Measurements from ENCODE around the gene TMEM86B. TPM values are rescaled to one million over a fixed set of nuclear protein-coding genes. Genes with fewer than 3 reads are reported as not detected.

Gene TMEM86B
- total RNA-seq, 1 donor from 2014 or later, result 8.3 TPM

- Mint-ChIP-seq H3K9me3 (peaks cover 9% of the 10 kb centered on the region), H3K36me3 (ENCODE audit: low read depth) (peaks cover 12% of the 10 kb centered on the region), H3K27ac (no peak overlapping the region), H3K27me3 (ENCODE audit: insufficient read depth) (no peaks in the 10 kb centered on the region), H3K4me1 (ENCODE audit: low read depth) (peaks cover 4% of the 10 kb centered on the region), H3K4me3 (no peak overlapping the region)
- intact Hi-C loops (cut with micrococcal nuclease), result no loop called here
- no peak for DNase-seq (ENCODE audit: low spot score)
Measured at GRCh38 chr19:55265173-55265572, 36.6 kb upstream of the TMEM86B start.

- Mint-ChIP-seq H3K4me1 (ENCODE audit: low read depth) (peaks cover 8% of the 10 kb centered on the region), H3K27me3 (ENCODE audit: insufficient read depth) (no peaks in the 10 kb centered on the region), H3K9me3 (peaks cover 9% of the 10 kb centered on the region), H3K36me3 (ENCODE audit: low read depth) (peaks cover 12% of the 10 kb centered on the region), H3K27ac (no peak overlapping the region), H3K4me3 (no peak overlapping the region)
- intact Hi-C loops (cut with micrococcal nuclease), result no loop called here
- no peak for DNase-seq (ENCODE audit: low spot score)
Measured at GRCh38 chr19:55264531-55264930, 36.0 kb upstream of the TMEM86B start.

GRCh38 chr19:55262359-55262758 lies 33.8 kb upstream of the TMEM86B start:
- Mint-ChIP-seq H3K4me3 (no peak overlapping the region), H3K36me3 (ENCODE audit: low read depth) (peaks cover 12% of the 10 kb centered on the region), H3K9me3 (peaks cover 9% of the 10 kb centered on the region), H3K4me1 (ENCODE audit: low read depth) (peaks cover 15% of the 10 kb centered on the region), H3K27me3 (ENCODE audit: insufficient read depth) (no peaks in the 10 kb centered on the region), H3K27ac (no peak overlapping the region)
- intact Hi-C loops (cut with micrococcal nuclease), result no loop called here
- no peak for DNase-seq (ENCODE audit: low spot score)

- Mint-ChIP-seq H3K27me3 (ENCODE audit: insufficient read depth) (no peaks in the 10 kb centered on the region), H3K27ac (no peak overlapping the region), H3K9me3 (peaks cover 7% of the 10 kb centered on the region), H3K36me3 (ENCODE audit: low read depth) (peaks cover 14% of the 10 kb centered on the region), H3K4me3 (no peak overlapping the region), H3K4me1 (ENCODE audit: low read depth) (peaks cover 21% of the 10 kb centered on the region)
- no peak for DNase-seq (ENCODE audit: low spot score)
- intact Hi-C loops (cut with micrococcal nuclease), result no loop called here
Measured at GRCh38 chr19:55261671-55262126, 33.1 kb upstream of the TMEM86B start.

GRCh38 chr19:55259540-55260210 lies 31.1 kb upstream of the TMEM86B start:
- intact Hi-C loops (cut with micrococcal nuclease), result loop anchor here (1.0 to 10.0 kb wide), 18 partner anchors 21 to 795 kb away; partner anchors contain the start of genes FIZ1, HSPBP1, KMT5C and PPP1R12C
- Mint-ChIP-seq H3K9me3 (no peaks in the 10 kb centered on the region), H3K27me3 (ENCODE audit: insufficient read depth) (no peaks in the 10 kb centered on the region), H3K4me1 (ENCODE audit: low read depth) (peaks cover 40% of the 10 kb centered on the region), H3K27ac (peak overlapping the region; percentile 98), H3K4me3 (peak overlapping the region; percentile 84), H3K36me3 (ENCODE audit: low read depth) (peaks cover 23% of the 10 kb centered on the region)
- DNase-seq (ENCODE audit: low spot score), result no peak

GRCh38 chr19:55258828-55259539 lies 30.4 kb upstream of the TMEM86B start, which contains the start of gene PPP6R1:
PPP6R1 (minus strand) TSS chr19:55259017; CDS start chr19:55247103, 11,914 bp downstream.
- Mint-ChIP-seq H3K4me3 (peak within 1 kb of the TSS; percentile 96), H3K36me3 (ENCODE audit: low read depth) (peaks cover 23% of the 10 kb centered on the region), H3K4me1 (ENCODE audit: low read depth) (peaks cover 46% of the 10 kb centered on the region), H3K9me3 (no peaks in the 10 kb centered on the region), H3K27me3 (ENCODE audit: insufficient read depth) (no peaks in the 10 kb centered on the region), H3K27ac (peak within 1 kb of the TSS; percentile 98)
- intact Hi-C loops (cut with micrococcal nuclease), result loop anchor here (1.0 to 10.0 kb wide), 18 partner anchors 21 to 795 kb away; partner anchors contain the start of genes FIZ1, HSPBP1, KMT5C and PPP1R12C
- DNase-seq (ENCODE audit: low spot score), result peak; percentile 93

GRCh38 chr19:55258476-55258827 lies 29.9 kb upstream of the TMEM86B start:
- peak; percentile 41 for DNase-seq (ENCODE audit: low spot score)
- H3K4me1 Mint-ChIP-seq (ENCODE audit: low read depth), result peaks cover 52% of the 10 kb centered on the region
- no peak overlapping the region for H3K27ac Mint-ChIP-seq

GRCh38 chr19:55257461-55258420 lies 29.2 kb upstream of the TMEM86B start:
- DNase-seq (ENCODE audit: low spot score), result peak; percentile 11
- H3K36me3 Mint-ChIP-seq (ENCODE audit: low read depth), result peaks cover 21% of the 10 kb centered on the region
- intact Hi-C loops (cut with micrococcal nuclease), result loop anchor here (5.0 to 10.0 kb wide), 4 partner anchors 35 to 385 kb away; partner anchors contain the start of genes ZNF579, ZNF580 and ZNF581
- H3K9me3 Mint-ChIP-seq, result no peaks in the 10 kb centered on the region
- H3K4me1 Mint-ChIP-seq (ENCODE audit: low read depth), result peaks cover 59% of the 10 kb centered on the region
- peak overlapping the region; percentile 96 for H3K4me3 Mint-ChIP-seq
- H3K27ac Mint-ChIP-seq, result peak overlapping the region; percentile 95
- H3K27me3 Mint-ChIP-seq (ENCODE audit: insufficient read depth), result no peaks in the 10 kb centered on the region

More at GRCh38 chr19:55258476-55258827, 29.9 kb upstream of the TMEM86B start:
- Mint-ChIP-seq H3K4me3 (peak overlapping the region; percentile 84), H3K36me3 (ENCODE audit: low read depth) (peaks cover 23% of the 10 kb centered on the region), H3K9me3 (no peaks in the 10 kb centered on the region), H3K27me3 (ENCODE audit: insufficient read depth) (no peaks in the 10 kb centered on the region)
- intact Hi-C loops (cut with micrococcal nuclease), result loop anchor here (5.0 to 10.0 kb wide), 4 partner anchors 34 to 384 kb away; partner anchors contain the start of genes ZNF579, ZNF580 and ZNF581

- Mint-ChIP-seq H3K27me3 (ENCODE audit: insufficient read depth) (no peaks in the 10 kb centered on the region), H3K4me1 (ENCODE audit: low read depth) (peaks cover 68% of the 10 kb centered on the region), H3K4me3 (peak overlapping the region; percentile 96), H3K9me3 (no peaks in the 10 kb centered on the region), H3K36me3 (ENCODE audit: low read depth) (peaks cover 20% of the 10 kb centered on the region), H3K27ac (peak overlapping the region; percentile 95)
- peak; percentile 4 for DNase-seq (ENCODE audit: low spot score)
- intact Hi-C loops (cut with micrococcal nuclease), result loop anchor here (5.0 to 10.0 kb wide), 4 partner anchors 35 to 385 kb away; partner anchors contain the start of genes ZNF579, ZNF580 and ZNF581
Measured at GRCh38 chr19:55256562-55257460, 28.2 kb upstream of the TMEM86B start.

GRCh38 chr19:55255618-55256423 lies 27.3 kb upstream of the TMEM86B start:
- peak; percentile 29 for DNase-seq (ENCODE audit: low spot score)
- peaks cover 78% of the 10 kb centered on the region for H3K4me1 Mint-ChIP-seq (ENCODE audit: low read depth)
- intact Hi-C loops (cut with micrococcal nuclease), result loop anchor here (2.0 to 10.0 kb wide), 5 partner anchors 36 to 386 kb away; partner anchors contain the start of genes DNAAF3, ZNF579, ZNF580 and ZNF581
- peaks cover 29% of the 10 kb centered on the region for H3K36me3 Mint-ChIP-seq (ENCODE audit: low read depth)
- peak overlapping the region; percentile 95 for H3K27ac Mint-ChIP-seq
- no peaks in the 10 kb centered on the region for H3K9me3 Mint-ChIP-seq
- no peaks in the 10 kb centered on the region for H3K27me3 Mint-ChIP-seq (ENCODE audit: insufficient read depth)
- H3K4me3 Mint-ChIP-seq, result peak overlapping the region; percentile 96

GRCh38 chr19:55254625-55254977 lies 26.0 kb upstream of the TMEM86B start:
- intact Hi-C loops (cut with micrococcal nuclease), result loop anchor here (1.0 to 10.0 kb wide), 3 partner anchors 26 to 170 kb away; partner anchors contain the start of genes DNAAF3 and HSPBP1
- Mint-ChIP-seq H3K36me3 (ENCODE audit: low read depth) (peaks cover 31% of the 10 kb centered on the region), H3K4me3 (peak overlapping the region; percentile 96), H3K27me3 (ENCODE audit: insufficient read depth) (no peaks in the 10 kb centered on the region), H3K4me1 (ENCODE audit: low read depth) (peaks cover 74% of the 10 kb centered on the region), H3K27ac (peak overlapping the region; percentile 95), H3K9me3 (no peaks in the 10 kb centered on the region)
- DNase-seq (ENCODE audit: low spot score), result no peak

Measured in activated T-helper 1 cell treated with anti-CD3 and anti-CD28 coated beads, Interleukin-12 subunit alpha, Interleukin-12 subunit beta, Interleukin-2, Interleukin-4 antibody, amounts not matched to agents 30 ng/mL and 10 ng/mL and 1 ng/mL, durations not matched to agents 14 hours and 24 hours and 36 hours (primary cell).